Measurements from ENCODE around the gene PDGFA.

The PDGFA gene

DNA sequence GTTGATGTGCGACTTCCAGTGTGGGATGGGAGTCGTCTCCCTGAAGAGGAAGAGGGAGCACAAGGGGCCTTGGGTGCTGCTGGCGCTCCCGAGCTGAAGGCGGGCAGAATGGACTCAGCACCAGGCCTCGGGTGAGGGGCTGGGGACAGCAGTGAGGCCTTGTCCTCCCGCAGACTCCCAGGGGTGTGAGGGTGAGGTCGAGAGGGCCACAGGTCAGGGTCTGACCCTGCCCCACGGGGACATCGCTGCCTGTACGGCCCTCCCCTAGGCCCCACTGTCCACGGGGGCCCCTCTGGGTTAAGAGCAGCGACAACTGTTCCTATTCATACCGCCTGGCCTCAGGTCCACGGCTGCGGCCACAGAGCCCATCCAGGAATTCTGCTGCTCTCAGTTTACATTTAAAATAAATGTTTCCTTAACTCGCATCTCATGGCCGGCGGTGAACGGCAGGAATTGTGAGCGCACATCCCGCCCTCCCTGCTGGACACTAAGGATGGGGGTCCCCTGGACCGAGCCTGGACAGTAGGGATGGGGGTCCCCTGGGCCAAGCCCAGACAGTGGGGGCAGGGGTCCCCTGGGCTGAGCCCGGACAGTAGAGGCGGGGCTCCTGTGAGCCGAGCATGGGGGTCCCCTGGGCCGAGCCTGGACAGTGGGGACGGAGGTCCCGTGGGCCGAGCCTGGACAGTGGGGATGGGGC lies 61.7 kb downstream of the PDGFA start:
- DNase-seq: no peak

DNA sequence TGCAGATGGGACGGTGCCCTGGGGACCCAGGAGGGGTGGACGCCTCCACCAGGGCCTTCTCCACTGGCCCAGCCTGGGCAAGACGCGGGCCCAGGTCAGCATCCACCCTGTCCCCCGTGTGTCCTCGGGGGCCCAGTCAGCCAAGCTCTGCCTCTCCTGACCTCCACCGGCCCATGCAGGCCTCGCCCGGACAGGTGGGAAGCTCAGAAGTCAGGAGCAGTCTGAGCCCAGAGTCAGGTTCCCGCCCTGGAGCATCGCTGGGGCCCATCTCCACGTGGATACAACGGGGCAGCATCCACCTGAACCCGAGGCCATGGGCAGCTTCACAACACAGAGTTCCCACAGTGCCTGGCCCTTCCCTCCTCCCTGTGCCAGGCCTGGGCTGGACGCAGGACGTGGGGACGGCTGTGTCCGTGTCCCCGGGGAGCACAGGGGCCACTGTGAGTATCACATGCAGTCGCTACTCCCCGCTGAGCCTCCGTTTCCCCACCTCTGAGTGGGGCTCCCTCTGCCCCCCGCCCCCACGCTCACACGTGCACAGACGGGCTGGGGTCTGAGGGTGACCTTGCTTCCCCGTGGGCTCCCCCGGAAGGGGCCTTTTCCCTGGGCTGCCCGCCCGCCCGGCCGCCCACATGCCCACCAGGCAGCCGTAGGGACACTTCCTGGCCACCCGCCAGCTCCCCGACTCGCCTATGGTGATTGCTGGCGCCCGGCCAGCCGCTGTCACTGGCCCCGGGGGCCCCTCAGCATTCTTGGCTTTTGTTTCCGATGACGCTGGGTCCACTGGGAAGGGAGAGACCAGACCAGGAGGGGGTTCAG lies 64.3 kb downstream of the PDGFA start:
- no peak for DNase-seq

DNA sequence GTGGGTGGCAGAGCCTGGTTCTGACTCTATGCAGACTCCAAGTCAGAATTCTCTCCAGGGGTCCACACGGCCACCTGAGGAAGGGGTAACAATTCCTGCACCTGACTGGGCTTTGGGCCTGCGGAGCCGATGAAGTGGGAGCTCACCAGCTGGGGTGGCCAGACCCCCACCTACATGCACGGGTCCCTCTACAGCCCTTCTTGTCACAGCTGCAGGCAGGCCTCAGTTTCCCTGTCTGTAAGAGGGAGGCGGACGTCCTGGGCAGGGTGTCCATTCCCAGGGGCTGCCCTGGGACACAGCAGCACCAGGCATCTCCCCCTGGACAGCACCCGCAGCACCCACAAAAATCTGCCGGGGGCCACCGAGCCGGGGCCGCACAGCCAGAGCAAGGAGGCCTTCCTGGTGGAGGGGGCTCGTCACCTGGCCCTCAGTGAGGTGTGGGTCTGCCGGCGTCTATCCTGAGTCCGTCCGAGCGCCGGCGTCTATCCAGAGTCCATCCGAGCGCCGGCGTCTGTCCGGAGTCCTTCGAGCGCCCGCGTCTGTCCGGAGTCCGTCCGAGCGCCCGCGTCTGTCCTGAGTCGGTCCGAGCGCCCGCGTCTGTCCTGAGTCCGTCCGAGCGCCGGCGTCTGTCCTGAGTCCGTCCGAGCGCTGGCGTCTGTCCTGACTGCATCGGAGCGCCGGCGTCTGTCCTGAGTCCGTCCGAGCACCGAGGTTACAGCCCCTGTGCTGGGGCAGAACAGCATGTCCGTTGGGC lies 65.1 kb downstream of the PDGFA start:
- DNase-seq: no peak

DNA sequence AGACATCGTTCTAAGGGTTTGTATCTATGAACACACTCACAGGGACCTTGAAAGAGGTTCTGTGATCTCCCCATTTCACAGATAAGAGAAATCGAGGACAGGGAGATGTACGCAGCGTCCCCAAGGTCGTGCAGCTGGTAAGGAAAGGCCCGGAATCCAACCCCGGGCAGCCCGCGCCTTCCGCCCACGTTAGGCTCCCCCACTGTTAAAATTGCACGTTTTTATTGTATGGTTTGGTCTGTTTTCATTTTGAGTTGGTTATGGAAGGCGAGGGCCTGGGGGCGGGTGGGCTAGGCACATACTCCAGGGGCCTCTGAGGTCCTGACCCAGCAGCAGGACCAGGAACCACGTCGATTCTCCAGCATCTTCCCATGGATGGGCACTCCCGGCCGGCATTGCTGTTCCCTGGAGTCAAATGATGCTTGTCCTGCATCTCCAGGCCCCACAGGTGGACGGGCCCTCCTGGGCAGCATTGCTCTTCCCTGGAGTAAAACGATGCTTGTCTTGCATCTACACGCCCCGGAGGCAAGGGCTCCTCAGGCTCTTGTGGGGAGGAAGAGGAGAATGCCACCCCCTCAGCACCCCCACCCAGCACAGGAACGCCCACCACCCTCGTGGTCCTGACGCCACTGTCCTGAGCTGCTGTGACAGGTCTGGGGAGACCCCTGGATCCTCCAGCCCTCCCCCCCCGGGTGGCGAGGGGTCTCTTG lies 65.9 kb downstream of the PDGFA start:
- DNase-seq: no peak

DNA sequence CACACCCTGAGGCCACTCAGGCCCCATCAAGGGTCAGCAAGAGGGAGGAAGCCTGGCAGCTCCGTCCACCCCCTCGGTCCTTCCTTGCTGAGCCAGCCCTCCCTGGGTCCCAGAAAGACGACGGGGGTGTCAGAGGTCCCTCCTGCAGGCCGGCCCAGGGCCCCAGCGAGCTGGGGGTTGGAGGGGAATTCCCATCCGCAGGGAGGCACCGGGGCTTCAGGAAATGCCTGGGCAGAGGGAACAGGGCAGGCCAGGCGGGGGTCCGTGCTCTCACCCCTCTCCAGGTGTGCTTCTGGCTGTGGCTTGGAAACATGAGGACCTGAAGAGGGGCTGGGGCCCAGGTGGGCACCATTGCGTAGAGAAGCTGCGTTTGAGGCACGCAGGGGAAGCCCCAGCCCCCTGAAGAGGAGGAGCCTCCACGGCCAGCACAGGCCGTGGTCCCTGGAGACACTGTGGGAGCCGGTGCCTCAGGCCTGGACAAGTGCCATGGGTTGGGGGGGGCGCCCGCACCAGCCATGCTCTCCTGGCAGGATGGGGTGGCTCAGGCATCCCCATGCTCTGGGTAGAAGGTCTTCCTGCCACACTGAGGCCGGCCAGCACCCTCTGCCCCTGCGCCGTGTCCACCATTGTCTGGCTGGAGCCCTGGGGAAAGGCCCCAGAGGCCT lies 66.7 kb downstream of the PDGFA start:
- DNase-seq: no peak

GRCh38 chr7:452226-452751 lies 67.4 kb downstream of the PDGFA start:
- no peak for DNase-seq

DNA sequence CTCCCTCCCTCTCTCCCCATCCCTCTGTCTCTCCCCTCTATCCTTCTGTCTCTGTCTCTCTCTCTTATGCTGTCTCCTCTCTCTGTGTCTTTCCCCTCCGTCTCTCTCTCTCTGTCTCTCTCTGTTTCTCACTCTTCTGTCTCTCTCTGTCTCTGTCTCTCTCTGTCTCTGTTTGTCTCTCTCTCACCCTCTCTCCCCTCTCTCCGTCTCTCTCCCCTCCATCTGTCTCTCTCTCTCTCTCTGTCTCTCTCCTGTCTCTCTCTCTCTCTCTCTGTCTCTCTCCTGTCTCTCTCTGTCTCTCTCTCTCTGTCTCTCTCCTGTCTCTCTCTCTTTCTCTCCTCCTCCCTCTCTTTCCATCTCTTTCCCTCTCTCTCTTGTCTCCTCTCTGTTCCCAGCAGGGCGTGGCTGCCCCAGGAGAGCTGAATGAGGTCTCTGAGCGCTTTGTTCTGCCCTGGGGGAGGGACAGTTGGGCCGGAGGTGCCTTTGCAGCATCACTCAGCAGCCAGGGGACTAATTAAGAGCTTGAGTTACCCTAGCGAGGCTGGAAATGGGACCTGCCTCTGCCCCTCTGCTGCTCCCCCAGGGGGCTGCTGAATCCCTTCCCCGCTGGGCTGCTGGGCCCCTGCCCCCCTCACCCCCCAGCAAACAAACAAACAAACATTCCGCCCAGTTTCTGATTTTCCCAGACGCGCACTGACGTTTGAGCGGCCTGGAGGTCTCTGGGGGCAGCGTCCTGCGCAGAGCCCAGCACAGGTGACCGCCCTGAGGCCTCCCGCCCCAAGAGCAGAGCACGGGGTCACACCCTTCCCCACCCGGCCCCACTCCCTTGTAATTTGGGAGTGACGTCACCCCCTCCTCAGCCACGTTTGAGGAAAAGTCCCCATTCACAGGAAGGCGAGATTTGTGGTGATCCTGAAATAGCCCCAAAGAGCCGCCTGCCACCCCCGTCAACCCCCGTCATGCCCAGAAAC lies 68.1 kb downstream of the PDGFA start:
- DNase-seq: no peak

- peak; percentile 31 to 49 for DNase-seq
Observed at GRCh38 chr7:450741-451140, 68.9 kb downstream of the PDGFA start.

DNA sequence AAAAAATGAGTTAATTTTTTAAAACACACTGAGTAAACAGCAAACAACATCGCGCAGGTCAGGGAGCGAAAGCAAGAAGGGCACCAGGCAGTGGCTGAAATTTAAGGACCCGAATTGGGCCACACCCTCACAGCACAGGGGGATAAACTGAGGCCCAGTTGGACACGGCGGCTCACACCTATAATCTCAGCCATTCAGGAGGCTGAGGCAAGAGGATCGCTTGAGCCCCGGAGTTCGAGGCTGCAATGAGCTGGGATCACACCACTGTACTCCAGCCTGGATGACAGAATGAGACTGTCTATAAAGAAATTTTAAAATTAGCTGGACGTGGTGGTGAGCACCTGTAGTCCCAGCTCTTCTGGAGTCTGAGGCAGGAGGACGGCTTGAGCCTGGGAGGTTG lies 69.6 kb downstream of the PDGFA start:
- no peak for DNase-seq

DNA sequence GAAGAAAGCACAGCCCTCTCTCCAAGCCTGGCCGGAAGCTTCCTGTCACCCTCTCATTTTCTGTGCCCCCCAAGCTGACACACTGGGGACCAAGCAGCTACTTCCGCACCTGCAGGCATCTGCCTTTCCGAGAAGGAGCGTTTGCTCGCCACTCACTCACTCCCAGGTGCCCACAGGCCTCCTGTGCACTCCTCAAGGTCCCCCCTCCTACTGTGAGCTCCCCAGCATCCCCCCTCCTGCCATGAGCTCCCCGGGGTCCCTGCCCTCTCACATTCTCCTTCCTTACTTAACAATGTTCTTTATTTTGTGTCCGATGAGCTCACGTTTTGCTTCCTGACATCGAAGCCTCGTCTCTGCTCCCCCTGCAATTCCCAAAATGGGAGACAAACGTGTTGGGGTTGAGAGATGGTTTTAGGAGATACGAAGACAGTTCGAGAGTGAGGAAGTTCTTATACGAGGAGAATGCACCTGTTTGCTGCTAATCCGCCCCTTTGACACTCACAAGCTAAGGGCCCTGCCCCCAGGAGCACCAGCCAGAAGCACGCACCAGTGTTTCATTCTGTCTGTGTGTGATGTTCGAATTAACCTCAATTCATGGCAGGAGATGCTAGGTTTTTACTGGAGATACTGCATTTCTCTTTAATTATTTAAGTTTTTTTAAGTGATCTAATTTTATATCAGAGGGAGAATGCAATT lies 70.2 kb downstream of the PDGFA start:
- no peak for DNase-seq

- no peak for DNase-seq
Observed at GRCh38 chr7:447523-447922, 72.1 kb downstream of the PDGFA start.

Data from activated T-cell treated with anti-CD3 and anti-CD28 coated beads, Interleukin-2, amount 50 U/mL, for 48 hours (primary cell).